HCT116 (cell line): ENCODE results near the gene CLRN3. TPM values are rescaled to one million over a fixed set of nuclear protein-coding genes. Genes with fewer than 3 reads are reported as not detected.

Source experiments
- ATAC-seq: fragments of 200-7000 bp; cut with Tn5 transposase; 2 replicates; pipeline ENCODE4 v1.9.1; 2020; ENCODE audit warnings: mild to moderate bottlenecking, moderate library complexity
- BruUV-seq: library from RNA; stranded (reverse); fragments of 400-500 nt; replicated peaks from 2 replicates; lab custom pipeline; 2021; lab: Mats Ljungman, UMichigan
- CTCF ChIA-PET: fragments of 300-600 bp; sonication (Branson Sonifier 250); formaldehyde crosslinking; loops from one replicate; lab custom pipeline; 2021; ENCODE audit warnings: antibody characterized with exemption; lab: Charles Lee
- POLR2A ChIA-PET: fragments of 300-600, 350-600 bp; sonication (Branson Sonifier 250); formaldehyde crosslinking; loops from one replicate; lab custom pipeline; 2021; ENCODE audit warnings: antibody characterized with exemption; lab: Charles Lee
- RAD21 ChIA-PET, 2 experiments: fragments of 300-600 bp; sonication (Branson Sonifier 250); formaldehyde crosslinking; loops; one replicate each; lab custom pipeline; 2023; ENCODE audit warnings: low total read pairs in 2 of 2; ENCODE audit not compliant: uncharacterized antibody in 2 of 2, unreplicated experiment in 2 of 2, low non-redundant PET in 1 of 2; lab: Charles Lee
- DNase-seq: peaks from one replicate; pipeline ENCODE4 v3.0.0-alpha.2; 2010; ENCODE audit warnings: low read depth, low spot score
- H2AFZ ChIP-seq: fragments of 200-600 bp; shearing (Covaris generic), sonication (generic); 2 replicates; pipeline ENCODE4 v1.6.1; 2017; ENCODE audit warnings: low read depth, mixed run types, mixed read lengths, antibody characterized with exemption, low read length; ENCODE audit not compliant: poor library complexity, severe bottlenecking
- H3K27ac ChIP-seq: 2 replicates; pipeline ENCODE4 v1.5.1; 2012; ENCODE audit warnings: low read depth, low read length
- H3K27me3 ChIP-seq: fragments of 200-600 bp; sonication (generic); 2 replicates; pipeline ENCODE4 v1.6.1; 2016; ENCODE audit warnings: mixed run types, low read length, mixed read lengths; ENCODE audit not compliant: insufficient read depth
- H3K36me3 ChIP-seq, 2 experiments: fragments of 200-500 bp in 1 of 2; fragments of 200-600 bp in 1 of 2; sonication (Bioruptor generic) in 1 of 2; sonication (generic) in 1 of 2; 2 replicates each; pipeline versions ENCODE4 v1.5.1 to v1.6.1; 2014 to 2016; ENCODE audit warnings: low read length in 2 of 2, inconsistent platforms in 1 of 2, mixed read lengths in 1 of 2, mixed run types in 1 of 2; ENCODE audit not compliant: insufficient read depth in 2 of 2, control insufficient read depth in 1 of 2
- H3K4me1 ChIP-seq, 2 experiments: fragments of 200-600 bp in 1 of 2; sonication (generic) in 1 of 2; 2 replicates each; pipeline versions ENCODE4 v1.5.1 to v1.6.1; 2012 to 2017; ENCODE audit warnings: low read length in 2 of 2, inconsistent platforms in 1 of 2, mild to moderate bottlenecking in 1 of 2, mixed read lengths in 1 of 2, mixed run types in 1 of 2, moderate library complexity in 1 of 2; ENCODE audit not compliant: insufficient read depth in 2 of 2, control insufficient read depth in 1 of 2
- H3K4me2 ChIP-seq: fragments of 200-600 bp; sonication (generic); 2 replicates; pipeline ENCODE4 v1.6.1; 2017; ENCODE audit warnings: mixed run types, low read length, mixed read lengths
- H3K4me3 ChIP-seq, 2 experiments: fragments of 200-600 bp in 1 of 2; sonication (generic) in 1 of 2; replicated peaks in 1 of 2; 2 replicates each; pipeline ENCODE4 v1.5.1; 2011 to 2016; ENCODE audit warnings: low read length in 2 of 2, control low read depth in 1 of 2, low read depth in 1 of 2, mild to moderate bottlenecking in 1 of 2, mixed read lengths in 1 of 2, mixed run types in 1 of 2
- H3K79me2 ChIP-seq: fragments of 200-600 bp; sonication (generic); 2 replicates; pipeline ENCODE4 v1.6.1; 2017; ENCODE audit warnings: mild to moderate bottlenecking, mixed run types, low read length, moderate library complexity, mixed read lengths; ENCODE audit not compliant: insufficient read depth
- H3K9ac ChIP-seq: fragments of 200-600 bp; sonication (generic); 2 replicates; pipeline ENCODE4 v1.6.1; 2016; ENCODE audit warnings: low read length, mixed read lengths
- H3K9me2 ChIP-seq: fragments of 200-600 bp; sonication (generic), shearing (Covaris generic); 2 replicates; pipeline ENCODE4 v1.6.1; 2017; ENCODE audit warnings: mixed run types, mild to moderate bottlenecking, moderate library complexity; ENCODE audit not compliant: insufficient read depth
- H3K9me3 ChIP-seq, 2 experiments: fragments of 200-500 bp in 1 of 2; fragments of 200-600 bp in 1 of 2; sonication (Bioruptor generic) in 1 of 2; sonication (generic) in 1 of 2; 2 replicates each; pipeline ENCODE4 v1.6.1; 2014 to 2017; ENCODE audit warnings: low read length in 2 of 2, mixed read lengths in 2 of 2, inconsistent platforms in 1 of 2, low read depth in 1 of 2, mild to moderate bottlenecking in 1 of 2, mixed run types in 1 of 2, moderate library complexity in 1 of 2; ENCODE audit not compliant: control insufficient read depth in 1 of 2, insufficient read depth in 1 of 2
- H4K20me1 ChIP-seq: fragments of 200-600 bp; sonication (generic), shearing (Covaris generic); 2 replicates; pipeline ENCODE4 v1.6.1; 2017; ENCODE audit warnings: mixed run types, mild to moderate bottlenecking, moderate library complexity; ENCODE audit not compliant: insufficient read depth
- CEBPB ChIP-seq: IDR thresholded peaks from 2 replicates; pipeline ENCODE4 v1.6.1; 2012; ENCODE audit warnings: low read depth
- EGR1 ChIP-seq: IDR thresholded peaks from 2 replicates; pipeline ENCODE4 v1.6.1; 2012; ENCODE audit warnings: low read depth
- EZH2 ChIP-seq: fragments of 200-600 bp; sonication (generic); IDR thresholded peaks from 2 replicates; pipeline ENCODE4 v1.6.1; 2017; ENCODE audit warnings: antibody characterized with exemption, mixed run types
- EZH2phosphoT487 ChIP-seq: fragments of 200-600 bp; IDR thresholded peaks from 2 replicates; pipeline ENCODE4 v1.6.1; 2018; ENCODE audit warnings: antibody characterized with exemption, borderline replicate concordance
- POLR2A ChIP-seq: IDR thresholded peaks from 2 replicates; pipeline ENCODE4 v1.7.0; 2011; ENCODE audit warnings: borderline replicate concordance; ENCODE audit not compliant: insufficient read depth, insufficient read length; ENCODE audit errors: extremely low read depth
- SIN3A ChIP-seq: IDR thresholded peaks from 2 replicates; pipeline ENCODE4 v1.6.1; 2012; ENCODE audit warnings: low read depth
- SP1 ChIP-seq: IDR thresholded peaks from 2 replicates; pipeline ENCODE4 v1.6.1; 2012; ENCODE audit warnings: low read depth
- SRF ChIP-seq: IDR thresholded peaks from 2 replicates; pipeline ENCODE4 v1.6.1; 2012; ENCODE audit warnings: low read depth
- TCF7L2 ChIP-seq: IDR thresholded peaks from 2 replicates; pipeline ENCODE4 v1.7.0; 2011; ENCODE audit warnings: borderline replicate concordance, inconsistent platforms; ENCODE audit not compliant: insufficient read depth, insufficient read length; ENCODE audit errors: extremely low read depth
- ZFX ChIP-seq: fragments of 450-650 bp; IDR thresholded peaks from 2 replicates; pipeline ENCODE4 v1.6.1; 2017
- intact Hi-C: fragments of 100-400 bp; cut with micrococcal nuclease; formaldehyde crosslinking; loops from 2 replicates; pipeline ENCODE4 v1.10.0; 2022
- total RNA-seq: library from RNA; stranded (reverse); gene quantifications from one replicate; pipeline ENCODE4 v1.2.1, GENCODE V29; 2021; ENCODE audit not compliant: unreplicated experiment
- TF ChIP-seq, protein P1 (sequence below): IDR thresholded peaks from 2 replicates; pipeline ENCODE4 v1.6.1; 2012; ENCODE audit warnings: low read depth
- TF ChIP-seq, protein P2 (sequence below): IDR thresholded peaks from 2 replicates; pipeline ENCODE4 v1.6.1; 2012
- TF ChIP-seq, protein P3 (sequence below): IDR thresholded peaks from 2 replicates; pipeline ENCODE4 v1.6.1; 2011; ENCODE audit warnings: mild to moderate bottlenecking, low read length, moderate library complexity; ENCODE audit not compliant: insufficient replicate concordance; ENCODE audit errors: extremely low read depth

The CLRN3 gene
- total RNA-seq, 1 experiment from 2014 or later, result 0.39 TPM

DNA sequence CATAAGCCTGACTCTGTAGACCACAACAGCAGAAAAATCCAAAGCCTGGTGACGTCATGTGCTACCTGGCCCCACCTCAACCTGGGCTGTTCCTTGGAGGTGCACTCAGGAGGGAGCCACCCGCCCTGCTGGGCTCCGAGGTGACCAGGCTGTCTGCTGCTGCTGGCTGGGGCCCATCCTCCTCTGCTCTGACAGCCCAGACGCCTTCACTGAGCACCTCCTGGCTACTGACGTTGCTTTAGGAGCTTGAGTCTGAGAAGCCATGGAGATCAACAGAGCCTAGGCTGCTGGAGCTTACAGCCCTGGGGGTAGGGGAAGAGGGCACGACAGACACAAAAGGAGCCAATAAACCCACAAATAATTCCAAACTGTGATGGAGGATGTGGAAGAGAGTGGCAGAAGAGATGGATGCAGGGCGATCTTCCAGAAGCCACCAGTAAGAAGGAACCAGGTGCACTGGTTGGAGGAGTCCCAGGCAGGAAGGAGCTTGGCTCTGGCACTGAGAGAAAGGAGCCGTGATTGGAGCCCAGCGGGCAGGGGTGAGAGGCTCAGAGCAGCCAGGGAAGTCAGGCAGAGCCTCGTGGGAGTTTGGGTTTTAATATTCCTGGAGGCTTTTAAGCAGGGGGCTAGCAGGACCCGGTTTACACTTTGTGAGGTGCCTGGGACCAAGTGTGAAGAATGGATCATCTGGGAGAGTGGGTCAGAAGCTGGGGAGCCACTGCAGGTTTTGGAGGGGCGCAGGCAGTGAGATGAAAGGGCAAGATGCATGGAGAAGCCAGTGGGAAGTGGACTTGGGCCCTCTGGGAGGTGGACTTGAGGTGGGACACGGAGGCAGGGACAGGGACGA lies 12.5 kb upstream of the CLRN3 start:
- RAD21 ChIA-PET, result interaction anchor here (2.0 to 2.5 kb wide), 2 partner anchors 106 kb away, joined by 14 to 20 read pairs; no protein-coding TSS in a partner anchor
- Histone ChIP-seq H2AFZ (no peak overlapping the region), H3K27ac (no peak overlapping the region), H4K20me1 (no peaks in the 10 kb centered on the region), H3K9ac (no peak overlapping the region), H3K4me3 (no peak overlapping the region), H3K36me3 (no peaks in the 10 kb centered on the region), H3K9me2 (no peaks in the 10 kb centered on the region), H3K4me2 (no peak overlapping the region), H3K79me2 (no peaks in the 10 kb centered on the region), H3K9me3 (no peaks in the 10 kb centered on the region), H3K27me3 (no peaks in the 10 kb centered on the region), H3K4me1 (peaks cover 25 to 38% of the 10 kb centered on the region in 2 experiments)
- CTCF ChIA-PET, result interaction anchor here (1.9 to 3.1 kb wide), 4 partner anchors 15 to 164 kb away, joined by 11 to 69 read pairs (median 14); no protein-coding TSS in a partner anchor
- TF ChIP-seq SP1, result no peak
- TF ChIP-seq, protein P1, sequence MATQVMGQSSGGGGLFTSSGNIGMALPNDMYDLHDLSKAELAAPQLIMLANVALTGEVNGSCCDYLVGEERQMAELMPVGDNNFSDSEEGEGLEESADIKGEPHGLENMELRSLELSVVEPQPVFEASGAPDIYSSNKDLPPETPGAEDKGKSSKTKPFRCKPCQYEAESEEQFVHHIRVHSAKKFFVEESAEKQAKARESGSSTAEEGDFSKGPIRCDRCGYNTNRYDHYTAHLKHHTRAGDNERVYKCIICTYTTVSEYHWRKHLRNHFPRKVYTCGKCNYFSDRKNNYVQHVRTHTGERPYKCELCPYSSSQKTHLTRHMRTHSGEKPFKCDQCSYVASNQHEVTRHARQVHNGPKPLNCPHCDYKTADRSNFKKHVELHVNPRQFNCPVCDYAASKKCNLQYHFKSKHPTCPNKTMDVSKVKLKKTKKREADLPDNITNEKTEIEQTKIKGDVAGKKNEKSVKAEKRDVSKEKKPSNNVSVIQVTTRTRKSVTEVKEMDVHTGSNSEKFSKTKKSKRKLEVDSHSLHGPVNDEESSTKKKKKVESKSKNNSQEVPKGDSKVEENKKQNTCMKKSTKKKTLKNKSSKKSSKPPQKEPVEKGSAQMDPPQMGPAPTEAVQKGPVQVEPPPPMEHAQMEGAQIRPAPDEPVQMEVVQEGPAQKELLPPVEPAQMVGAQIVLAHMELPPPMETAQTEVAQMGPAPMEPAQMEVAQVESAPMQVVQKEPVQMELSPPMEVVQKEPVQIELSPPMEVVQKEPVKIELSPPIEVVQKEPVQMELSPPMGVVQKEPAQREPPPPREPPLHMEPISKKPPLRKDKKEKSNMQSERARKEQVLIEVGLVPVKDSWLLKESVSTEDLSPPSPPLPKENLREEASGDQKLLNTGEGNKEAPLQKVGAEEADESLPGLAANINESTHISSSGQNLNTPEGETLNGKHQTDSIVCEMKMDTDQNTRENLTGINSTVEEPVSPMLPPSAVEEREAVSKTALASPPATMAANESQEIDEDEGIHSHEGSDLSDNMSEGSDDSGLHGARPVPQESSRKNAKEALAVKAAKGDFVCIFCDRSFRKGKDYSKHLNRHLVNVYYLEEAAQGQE, result no peak
- no peak for TF ChIP-seq CEBPB
- TF ChIP-seq EGR1, result no peak
- no peak for TF ChIP-seq POLR2A
- TF ChIP-seq, protein P2, sequence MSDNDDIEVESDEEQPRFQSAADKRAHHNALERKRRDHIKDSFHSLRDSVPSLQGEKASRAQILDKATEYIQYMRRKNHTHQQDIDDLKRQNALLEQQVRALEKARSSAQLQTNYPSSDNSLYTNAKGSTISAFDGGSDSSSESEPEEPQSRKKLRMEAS, result no peak
- no peak for TF ChIP-seq EZH2phosphoT487
- TF ChIP-seq SIN3A, result no peak
- TF ChIP-seq TCF7L2, result no peak
- no peak for TF ChIP-seq EZH2
- TF ChIP-seq, protein P3, sequence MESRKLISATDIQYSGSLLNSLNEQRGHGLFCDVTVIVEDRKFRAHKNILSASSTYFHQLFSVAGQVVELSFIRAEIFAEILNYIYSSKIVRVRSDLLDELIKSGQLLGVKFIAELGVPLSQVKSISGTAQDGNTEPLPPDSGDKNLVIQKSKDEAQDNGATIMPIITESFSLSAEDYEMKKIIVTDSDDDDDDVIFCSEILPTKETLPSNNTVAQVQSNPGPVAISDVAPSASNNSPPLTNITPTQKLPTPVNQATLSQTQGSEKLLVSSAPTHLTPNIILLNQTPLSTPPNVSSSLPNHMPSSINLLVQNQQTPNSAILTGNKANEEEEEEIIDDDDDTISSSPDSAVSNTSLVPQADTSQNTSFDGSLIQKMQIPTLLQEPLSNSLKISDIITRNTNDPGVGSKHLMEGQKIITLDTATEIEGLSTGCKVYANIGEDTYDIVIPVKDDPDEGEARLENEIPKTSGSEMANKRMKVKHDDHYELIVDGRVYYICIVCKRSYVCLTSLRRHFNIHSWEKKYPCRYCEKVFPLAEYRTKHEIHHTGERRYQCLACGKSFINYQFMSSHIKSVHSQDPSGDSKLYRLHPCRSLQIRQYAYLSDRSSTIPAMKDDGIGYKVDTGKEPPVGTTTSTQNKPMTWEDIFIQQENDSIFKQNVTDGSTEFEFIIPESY, result no peak
- no peak for TF ChIP-seq SRF
- no peak for TF ChIP-seq ZFX
- POLR2A ChIA-PET, result no interaction called here
- intact Hi-C loops, result no loop called here
- no peak for ATAC-seq
- no peak for DNase-seq
- BruUV-seq, result no TSS peak
